BLaER1 (cell line): Measurements from ENCODE around the gene OMD.

ENCODE experiments used
- H3K27ac ChIP-seq: shearing (Covaris generic); formaldehyde crosslinking; 2 replicates; pipeline ENCODE4 v1.8.1; 2022
- H3K27me3 ChIP-seq: shearing (Covaris generic); formaldehyde crosslinking; 2 replicates; pipeline ENCODE4 v1.8.1; 2022
- H3K36me3 ChIP-seq: shearing (Covaris generic); formaldehyde crosslinking; 2 replicates; pipeline ENCODE4 v1.8.1; 2022
- H3K4me1 ChIP-seq: shearing (Covaris generic); formaldehyde crosslinking; 2 replicates; pipeline ENCODE4 v1.8.1; 2022
- H3K4me2 ChIP-seq: shearing (Covaris generic); formaldehyde crosslinking; 2 replicates; pipeline ENCODE4 v1.8.1; 2022
- H3K4me3 ChIP-seq: shearing (Covaris generic); formaldehyde crosslinking; 2 replicates; pipeline ENCODE4 v1.8.1; 2022
- H3K9ac ChIP-seq: shearing (Covaris generic); formaldehyde crosslinking; 2 replicates; pipeline ENCODE4 v1.8.1; 2022
- H3K9me3 ChIP-seq: shearing (Covaris generic); formaldehyde crosslinking; 2 replicates; pipeline ENCODE4 v1.8.1; 2022
- H4K20me1 ChIP-seq: shearing (Covaris generic); formaldehyde crosslinking; 2 replicates; pipeline ENCODE4 v1.8.1; 2022
- Cebpa-rat ChIP-seq: shearing (Covaris generic); IDR thresholded peaks from 2 replicates; pipeline ENCODE4 v1.8.1; 2022

OMD gene

DNA sequence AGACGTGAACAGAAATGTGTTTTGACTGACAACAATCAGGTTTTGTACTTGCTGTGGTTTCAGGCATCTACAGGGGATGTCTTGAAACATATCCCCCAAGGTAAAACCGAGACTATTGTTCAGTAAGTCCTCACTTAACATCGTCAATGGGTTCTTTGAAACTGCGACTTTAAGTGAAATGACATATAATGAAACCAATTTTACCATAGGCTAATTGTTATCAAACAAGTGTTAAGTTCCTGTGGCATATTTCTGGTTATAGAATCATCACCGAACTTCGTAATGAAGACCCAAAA lies 16.4 kb upstream of the OMD start:
- no peak overlapping the region for H3K4me2 ChIP-seq

DNA sequence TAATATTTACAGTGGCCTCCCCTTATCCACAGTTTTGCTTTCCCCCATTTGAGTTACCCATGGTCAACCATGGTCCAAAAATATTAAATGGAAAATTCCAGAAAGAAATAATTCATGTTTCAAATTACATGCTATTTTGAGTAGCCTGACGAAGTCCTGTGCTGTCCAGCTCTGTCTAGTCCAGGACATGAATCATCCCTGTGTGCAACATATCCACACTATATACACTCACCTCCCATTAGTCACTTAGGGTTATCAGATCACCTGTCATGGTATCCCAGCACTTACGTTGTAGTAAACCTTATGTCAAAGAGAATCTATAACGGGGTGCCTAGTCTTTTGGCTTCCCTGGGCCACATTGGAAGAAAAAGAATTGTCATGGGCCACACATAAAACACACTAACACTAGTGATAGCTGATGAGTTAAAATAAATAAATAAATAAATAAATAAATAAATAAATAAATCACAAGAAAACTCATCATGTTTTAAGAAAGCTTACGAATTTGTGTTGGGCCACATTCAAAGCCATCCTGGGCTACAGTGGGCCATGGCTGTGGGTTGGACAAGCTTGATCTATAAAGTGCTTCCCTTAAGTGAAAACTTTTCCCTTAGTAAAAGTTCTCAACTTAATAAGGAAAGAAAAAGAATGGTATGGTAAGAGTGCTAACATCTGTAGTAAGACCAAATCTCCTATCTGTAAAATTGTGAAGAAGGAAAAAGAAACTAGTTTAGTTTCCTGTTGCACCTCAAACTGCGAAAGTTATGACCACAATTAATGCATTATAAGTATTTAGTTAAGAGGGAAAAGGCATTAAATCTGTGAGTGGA lies 15.9 kb upstream of the OMD start:
- TF ChIP-seq Cebpa-rat: no peak
- H3K27me3 ChIP-seq: no peaks in the 10 kb centered on the region
- H3K4me2 ChIP-seq: no peak overlapping the region
- no peaks in the 10 kb centered on the region for H3K9me3 ChIP-seq
- H4K20me1 ChIP-seq: peaks cover 5% of the 10 kb centered on the region; the same call in 1 of the 2 replicates
- no peak overlapping the region for H3K27ac ChIP-seq
- no peak overlapping the region for H3K4me3 ChIP-seq
- H3K36me3 ChIP-seq: no peaks in the 10 kb centered on the region
- peaks cover 8% of the 10 kb centered on the region for H3K4me1 ChIP-seq
- no peak overlapping the region for H3K9ac ChIP-seq

More for the DNA sequence above, 16.4 kb upstream of the OMD start:
- TF ChIP-seq Cebpa-rat: no peak
- no peaks in the 10 kb centered on the region for H3K36me3 ChIP-seq
- no peak overlapping the region for H3K4me3 ChIP-seq
- no peaks in the 10 kb centered on the region for H3K27me3 ChIP-seq
- H3K9me3 ChIP-seq: no peaks in the 10 kb centered on the region
- no peak overlapping the region for H3K9ac ChIP-seq
- H3K27ac ChIP-seq: no peak overlapping the region
- peaks cover 5% of the 10 kb centered on the region; the same call in 1 of the 2 replicates for H4K20me1 ChIP-seq
- peaks cover 12% of the 10 kb centered on the region for H3K4me1 ChIP-seq

DNA sequence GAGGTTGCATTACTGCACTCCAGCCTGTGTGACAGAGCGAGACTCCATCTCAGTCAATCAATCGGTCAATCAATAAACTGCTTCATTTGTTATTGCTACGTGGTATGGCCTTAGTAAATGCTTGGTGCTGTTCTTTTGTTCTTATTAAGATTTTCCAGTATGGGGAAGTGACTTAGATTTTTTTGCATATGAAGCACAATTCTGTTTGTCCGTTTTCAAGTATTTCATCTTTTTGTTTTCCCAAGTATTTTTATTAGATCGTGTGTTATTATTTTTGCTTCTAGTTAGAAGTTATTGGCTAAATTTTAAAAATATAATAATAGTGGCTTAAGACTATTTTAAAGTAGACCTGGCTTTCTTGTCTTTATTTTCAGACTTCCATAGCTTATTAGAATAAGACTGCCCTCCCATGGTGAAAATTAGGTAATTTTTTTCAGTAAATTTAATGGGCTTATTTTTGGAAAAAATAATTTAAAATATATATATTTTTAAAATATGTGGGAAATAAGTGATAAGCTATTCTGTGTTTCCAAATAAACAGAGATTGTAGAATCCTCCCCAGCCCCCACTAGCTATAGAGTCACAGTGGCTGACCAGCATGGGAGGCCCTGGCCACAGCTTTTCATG lies 14.7 kb upstream of the OMD start:
- no peaks in the 10 kb centered on the region for H3K27me3 ChIP-seq
- no peaks in the 10 kb centered on the region for H3K9me3 ChIP-seq
- H3K4me2 ChIP-seq: no peak overlapping the region
- no peaks in the 10 kb centered on the region for H4K20me1 ChIP-seq
- H3K36me3 ChIP-seq: no peaks in the 10 kb centered on the region
- no peak overlapping the region for H3K9ac ChIP-seq
- TF ChIP-seq Cebpa-rat: no peak
- H3K27ac ChIP-seq: no peak overlapping the region
- no peak overlapping the region for H3K4me3 ChIP-seq
- no peaks in the 10 kb centered on the region for H3K4me1 ChIP-seq

- no peak overlapping the region for H3K4me2 ChIP-seq
- no peak for TF ChIP-seq Cebpa-rat
Measured at GRCh38 chr9:92435263-92435662, 11.0 kb upstream of the OMD start.

DNA sequence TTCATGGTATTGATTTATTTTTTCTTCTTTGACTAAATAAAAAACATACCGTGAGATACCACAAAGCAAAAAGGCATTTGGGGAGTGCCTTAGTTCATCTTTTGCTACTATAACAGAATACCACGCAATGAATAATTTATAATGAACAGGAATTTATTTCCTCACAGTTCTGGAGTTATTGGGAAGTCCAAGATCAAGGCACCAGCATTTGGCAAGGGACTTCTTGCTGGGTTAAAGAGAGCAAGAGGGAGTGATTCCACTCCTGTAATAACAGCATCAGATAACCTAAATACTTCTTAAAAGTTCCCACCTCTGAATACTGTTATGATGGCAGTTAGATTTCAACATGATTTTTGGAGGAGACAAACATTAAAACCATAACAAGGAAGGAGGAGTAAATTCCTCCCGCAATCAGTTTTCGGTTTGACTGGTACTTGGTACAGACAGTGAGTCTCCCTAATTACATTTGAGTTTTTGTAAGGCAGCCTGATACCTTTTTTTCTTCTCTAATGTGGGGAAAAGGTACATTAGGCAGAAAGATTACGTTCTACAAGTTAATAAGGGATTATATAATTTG lies 8.8 kb upstream of the OMD start:
- H3K27ac ChIP-seq: no peak overlapping the region
- no peaks in the 10 kb centered on the region for H3K27me3 ChIP-seq
- H3K4me3 ChIP-seq: no peak overlapping the region
- H3K4me2 ChIP-seq: no peak overlapping the region
- H3K9ac ChIP-seq: no peak overlapping the region
- TF ChIP-seq Cebpa-rat: no peak
- H3K4me1 ChIP-seq: no peaks in the 10 kb centered on the region
- H3K9me3 ChIP-seq: no peaks in the 10 kb centered on the region
- peaks cover 7% of the 10 kb centered on the region; the same call in 1 of the 2 replicates for H3K36me3 ChIP-seq
- H4K20me1 ChIP-seq: no peaks in the 10 kb centered on the region

More at GRCh38 chr9:92435263-92435662, 11.0 kb upstream of the OMD start:
- Histone ChIP-seq H3K27ac (no peak overlapping the region), H3K36me3 (peaks cover 6% of the 10 kb centered on the region; the same call in 1 of the 2 replicates), H3K27me3 (no peaks in the 10 kb centered on the region), H3K4me1 (no peaks in the 10 kb centered on the region), H4K20me1 (no peaks in the 10 kb centered on the region), H3K4me3 (no peak overlapping the region), H3K9me3 (no peaks in the 10 kb centered on the region), H3K9ac (no peak overlapping the region)

DNA sequence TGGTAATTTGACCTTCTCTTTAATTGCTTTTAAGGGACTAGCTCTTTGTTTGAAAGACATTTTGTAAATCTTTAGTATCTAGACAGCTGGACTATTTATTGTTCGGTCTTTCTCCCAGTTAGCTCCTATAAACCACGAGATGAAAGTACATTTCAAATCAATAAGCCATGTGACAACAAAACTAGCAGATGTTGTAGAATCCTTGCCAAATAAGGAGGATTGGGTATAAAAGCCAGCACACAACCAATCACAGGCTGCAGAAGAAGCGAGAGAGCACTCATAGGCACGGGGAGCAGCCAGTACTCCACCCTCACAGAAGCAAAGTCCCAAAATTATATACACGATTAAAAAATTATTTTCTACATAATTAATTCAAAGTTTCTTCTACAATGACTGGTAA lies 8.1 kb upstream of the OMD start:
- H3K9ac ChIP-seq: no peak overlapping the region
- no peak overlapping the region for H3K4me2 ChIP-seq
- H3K36me3 ChIP-seq: peaks cover 7% of the 10 kb centered on the region; the same call in 1 of the 2 replicates
- H3K9me3 ChIP-seq: no peaks in the 10 kb centered on the region
- H4K20me1 ChIP-seq: no peaks in the 10 kb centered on the region
- no peaks in the 10 kb centered on the region for H3K27me3 ChIP-seq
- no peaks in the 10 kb centered on the region for H3K4me1 ChIP-seq
- no peak overlapping the region for H3K4me3 ChIP-seq
- TF ChIP-seq Cebpa-rat: no peak
- no peak overlapping the region for H3K27ac ChIP-seq

GRCh38 chr9:92429836-92430235 lies 5.6 kb upstream of the OMD start:
- Histone ChIP-seq H3K36me3 (peaks cover 7% of the 10 kb centered on the region; the same call in 1 of the 2 replicates), H3K27ac (no peak overlapping the region), H3K9ac (no peak overlapping the region), H3K27me3 (no peaks in the 10 kb centered on the region), H3K4me1 (no peaks in the 10 kb centered on the region), H3K4me3 (no peak overlapping the region), H4K20me1 (no peaks in the 10 kb centered on the region), H3K4me2 (no peak overlapping the region), H3K9me3 (no peaks in the 10 kb centered on the region)
- TF ChIP-seq Cebpa-rat: no peak

DNA sequence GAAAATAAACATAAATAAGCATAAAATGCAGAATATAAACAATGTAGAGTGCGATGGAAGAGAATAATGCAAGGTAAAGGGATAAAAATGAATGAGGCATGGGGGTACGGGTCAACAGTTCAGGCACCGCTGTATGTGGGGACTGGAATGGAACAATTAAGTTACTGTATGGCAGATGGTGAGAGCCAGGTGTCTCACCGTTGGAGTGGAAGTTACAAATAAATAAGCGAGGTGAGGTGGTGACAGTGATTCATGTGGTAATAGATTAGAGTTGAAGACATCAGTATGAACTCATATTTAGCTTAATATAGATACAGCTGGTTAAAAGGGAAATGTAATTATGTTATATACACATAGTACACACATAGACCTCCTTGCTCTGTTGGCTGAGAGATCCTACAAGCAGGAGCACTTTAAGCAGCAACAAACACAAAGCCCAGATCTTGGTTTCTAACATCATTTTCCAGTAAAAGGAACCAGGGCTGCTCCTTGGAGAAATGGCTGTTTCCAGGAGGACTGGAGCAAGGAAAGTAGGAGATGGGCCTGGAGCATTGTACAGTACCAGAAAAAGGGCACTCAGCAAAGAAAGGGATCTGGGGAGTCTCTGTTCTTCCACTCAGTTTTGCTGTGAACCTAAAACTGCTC lies 2.4 kb upstream of the OMD start:
- H3K9me3 ChIP-seq: no peaks in the 10 kb centered on the region
- no peak overlapping the region for H3K27ac ChIP-seq
- H3K36me3 ChIP-seq: peaks cover 7% of the 10 kb centered on the region; the same call in 1 of the 2 replicates
- H3K27me3 ChIP-seq: no peaks in the 10 kb centered on the region
- no peak overlapping the region for H3K4me2 ChIP-seq
- no peak for TF ChIP-seq Cebpa-rat
- H3K9ac ChIP-seq: no peak overlapping the region
- H3K4me1 ChIP-seq: no peaks in the 10 kb centered on the region
- no peak overlapping the region for H3K4me3 ChIP-seq
- no peaks in the 10 kb centered on the region for H4K20me1 ChIP-seq

DNA sequence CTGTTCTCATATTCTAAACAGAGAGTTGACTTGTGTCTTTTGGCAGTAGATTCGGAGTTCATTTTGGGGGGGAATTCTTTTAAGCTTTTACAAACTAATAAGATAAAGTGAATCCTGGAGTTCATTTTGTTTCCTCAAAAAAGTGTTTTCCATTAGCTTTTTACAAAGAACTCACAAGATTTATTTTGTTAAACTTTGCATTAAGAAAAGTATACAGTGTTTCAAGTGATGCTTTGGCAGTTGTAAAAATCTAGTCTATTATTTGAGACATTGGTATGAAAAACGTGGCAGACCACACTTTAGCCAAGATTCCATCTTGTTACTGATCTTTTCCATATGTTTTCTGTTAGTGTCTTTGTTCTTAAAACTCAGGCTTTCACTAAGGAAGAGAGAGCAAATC lies 1.2 kb upstream of the OMD start:
- Histone ChIP-seq H3K27ac (no peak overlapping the region), H3K4me2 (no peak overlapping the region), H4K20me1 (no peaks in the 10 kb centered on the region), H3K27me3 (no peaks in the 10 kb centered on the region), H3K9ac (no peak overlapping the region), H3K4me1 (no peaks in the 10 kb centered on the region), H3K9me3 (no peaks in the 10 kb centered on the region), H3K4me3 (no peak overlapping the region), H3K36me3 (peaks cover 2% of the 10 kb centered on the region; the same call in 1 of the 2 replicates)
- TF ChIP-seq Cebpa-rat: no peak

DNA sequence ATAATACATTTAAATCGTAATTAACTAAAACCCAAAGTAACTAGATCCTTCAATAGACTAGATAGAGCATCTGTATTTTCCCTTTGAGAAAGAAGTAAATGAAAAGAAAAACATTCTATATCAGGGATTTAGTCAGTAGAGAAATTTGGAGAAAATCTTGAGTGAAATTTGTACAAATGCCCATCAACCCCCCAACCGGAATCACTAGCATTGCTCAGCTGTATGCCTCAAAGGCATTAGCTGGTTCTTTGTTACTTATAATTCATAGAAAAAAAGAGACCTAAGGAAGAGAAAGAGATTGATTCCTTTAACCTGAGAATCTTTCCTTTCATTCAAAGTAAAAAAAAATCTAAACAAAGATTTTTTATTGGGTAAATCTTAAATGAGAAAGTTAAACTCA lies 659 bp downstream of the OMD start:
- H3K9me3 ChIP-seq: no peaks in the 10 kb centered on the region
- H3K4me3 ChIP-seq: no peak overlapping the region
- no peak for TF ChIP-seq Cebpa-rat
- no peak overlapping the region for H3K27ac ChIP-seq
- no peaks in the 10 kb centered on the region for H3K4me1 ChIP-seq
- no peaks in the 10 kb centered on the region for H4K20me1 ChIP-seq
- no peaks in the 10 kb centered on the region for H3K36me3 ChIP-seq
- H3K27me3 ChIP-seq: no peaks in the 10 kb centered on the region
- H3K4me2 ChIP-seq: no peak overlapping the region
- H3K9ac ChIP-seq: no peak overlapping the region
